Mesenchymal stem cell (in vitro differentiated cells and primary cell): Measurements from ENCODE around the gene LDB2.

Experiments used
- DNase-seq: peaks from one replicate; pipeline ENCODE4 v3.0.0-alpha.2; 2013
- H2AFZ ChIP-seq: one replicate; pipeline ENCODE4 v1.6.1; 2013; ENCODE audit warnings: low read depth, mild to moderate bottlenecking, control low read depth, inconsistent platforms, low read length, moderate library complexity
- H2AK5ac ChIP-seq: 2 replicates; pipeline ENCODE4 v1.6.1; 2013; ENCODE audit warnings: low read length, moderate library complexity, mild to moderate bottlenecking, inconsistent platforms; ENCODE audit not compliant: severe bottlenecking
- H2BK120ac ChIP-seq: one replicate; pipeline ENCODE4 v1.6.1; 2013; ENCODE audit warnings: low read depth, mild to moderate bottlenecking, inconsistent platforms, low read length, moderate library complexity
- H2BK12ac ChIP-seq, 2 experiments: one replicate each; pipeline ENCODE4 v1.6.1; 2013; ENCODE audit warnings: inconsistent platforms in 2 of 2, low read length in 2 of 2, mild to moderate bottlenecking in 2 of 2, moderate library complexity in 2 of 2, control low read depth in 1 of 2
- H2BK15ac ChIP-seq: one replicate; pipeline ENCODE4 v1.6.1; 2013; ENCODE audit warnings: mild to moderate bottlenecking, low read depth, inconsistent platforms; ENCODE audit not compliant: poor library complexity, severe bottlenecking
- H2BK5ac ChIP-seq: 2 replicates; pipeline ENCODE4 v1.6.1; 2013; ENCODE audit warnings: low read depth, mild to moderate bottlenecking, low read length, control low read depth, inconsistent platforms; ENCODE audit not compliant: poor library complexity, severe bottlenecking
- H3K14ac ChIP-seq, 2 experiments: one replicate each; pipeline ENCODE4 v1.6.1; 2013; ENCODE audit warnings: inconsistent platforms in 2 of 2, low read length in 2 of 2, control low read depth in 1 of 2, mild to moderate bottlenecking in 1 of 2, moderate library complexity in 1 of 2
- H3K18ac ChIP-seq, 2 experiments: one replicate each; pipeline ENCODE4 v1.6.1; 2013; ENCODE audit warnings: inconsistent platforms in 2 of 2, low read length in 2 of 2, control low read depth in 1 of 2, low read depth in 1 of 2, mild to moderate bottlenecking in 1 of 2
- H3K23ac ChIP-seq, 2 experiments: one replicate each; pipeline ENCODE4 v1.6.1; 2013; ENCODE audit warnings: inconsistent platforms in 2 of 2, low read length in 2 of 2, mild to moderate bottlenecking in 2 of 2, moderate library complexity in 2 of 2, control low read depth in 1 of 2
- H3K27ac ChIP-seq: 2 replicates; pipeline ENCODE4 v1.5.1; 2013; ENCODE audit warnings: mild to moderate bottlenecking, moderate library complexity, low read length, control low read depth, inconsistent platforms; ENCODE audit not compliant: poor library complexity, severe bottlenecking
- H3K27me3 ChIP-seq, 2 experiments: 2 replicates each; pipeline versions ENCODE4 v1.6.1 to v1.7.0; 2013; ENCODE audit warnings: low read length in 2 of 2, mild to moderate bottlenecking in 2 of 2, moderate library complexity in 2 of 2, control low read depth in 1 of 2, inconsistent platforms in 1 of 2; ENCODE audit not compliant: control insufficient read depth in 1 of 2, insufficient read depth in 1 of 2
- H3K36me3 ChIP-seq, 2 experiments: 2 replicates each; pipeline versions ENCODE4 v1.6.1 to v1.7.0; 2013; ENCODE audit warnings: low read length in 2 of 2, control low read depth in 1 of 2, inconsistent platforms in 1 of 2, low read depth in 1 of 2, mild to moderate bottlenecking in 1 of 2; ENCODE audit not compliant: insufficient read depth in 2 of 2, control insufficient read depth in 1 of 2
- H3K4ac ChIP-seq, 2 experiments: one replicate each; pipeline ENCODE4 v1.6.1; 2013; ENCODE audit warnings: inconsistent platforms in 2 of 2, low read length in 2 of 2, mild to moderate bottlenecking in 2 of 2, moderate library complexity in 2 of 2, control low read depth in 1 of 2, low read depth in 1 of 2
- H3K4me1 ChIP-seq: 2 replicates; pipeline ENCODE4 v1.6.1; 2013; ENCODE audit warnings: low read depth, low read length, control low read depth; ENCODE audit not compliant: control insufficient read depth, insufficient read depth
- H3K4me2 ChIP-seq: 2 replicates; pipeline ENCODE4 v1.6.1; 2013; ENCODE audit warnings: low read length, mild to moderate bottlenecking, inconsistent platforms; ENCODE audit not compliant: poor library complexity, severe bottlenecking
- H3K4me3 ChIP-seq, 2 experiments: 2 replicates each; pipeline versions ENCODE4 v1.5.1 to v1.7.0; 2013; ENCODE audit warnings: low read length in 2 of 2, mild to moderate bottlenecking in 2 of 2, control low read depth in 1 of 2, low read depth in 1 of 2; ENCODE audit not compliant: insufficient read depth in 1 of 2
- H3K79me1 ChIP-seq: replicated peaks from 2 replicates; pipeline ENCODE4 v1.6.1; 2013; ENCODE audit warnings: mild to moderate bottlenecking, control low read depth, low read length, inconsistent platforms; ENCODE audit not compliant: poor library complexity, severe bottlenecking
- H3K9ac ChIP-seq: 2 replicates; pipeline ENCODE4 v1.7.0; 2013; ENCODE audit warnings: mild to moderate bottlenecking, low read length, moderate library complexity
- H3K9me3 ChIP-seq: 2 replicates; pipeline ENCODE4 v1.7.0; 2013; ENCODE audit warnings: mild to moderate bottlenecking, low read length; ENCODE audit not compliant: control insufficient read depth
- H4K8ac ChIP-seq: one replicate; pipeline ENCODE4 v1.6.1; 2013; ENCODE audit warnings: inconsistent platforms, mild to moderate bottlenecking, low read length, moderate library complexity
- H4K91ac ChIP-seq: one replicate; pipeline ENCODE4 v1.6.1; 2013; ENCODE audit warnings: mild to moderate bottlenecking, low read length, inconsistent platforms
- WGBS: methylation state at CpG from one replicate; pipeline ENCODE4 v1.1.7; 2013; ENCODE audit warnings: mixed read lengths; 5-methylcytosine and 5-hydroxymethylcytosine counted together

LDB2 gene

GRCh38 chr4:16489226-16489625 is 409.2 kb downstream of the LDB2 start:
- DNase-seq: no peak
- no peaks in the 10 kb centered on the region for H3K27me3 ChIP-seq
- no peak overlapping the region for H3K4me2 ChIP-seq
- no peak overlapping the region for H3K9ac ChIP-seq
- H3K36me3 ChIP-seq: no peaks in the 10 kb centered on the region
- no peak overlapping the region for H3K18ac ChIP-seq
- H2BK5ac ChIP-seq: no peak overlapping the region
- H3K23ac ChIP-seq: no peak overlapping the region
- H3K14ac ChIP-seq: no peak overlapping the region
- H2BK120ac ChIP-seq: no peak overlapping the region
- H3K4me3 ChIP-seq: no peak overlapping the region
- no peak overlapping the region for H3K27ac ChIP-seq
- no peak overlapping the region for H3K4ac ChIP-seq
- no peak overlapping the region for H2BK15ac ChIP-seq
- H2AFZ ChIP-seq: no peak overlapping the region
- H4K91ac ChIP-seq: no peak overlapping the region
- no peaks in the 10 kb centered on the region for H3K4me1 ChIP-seq
- 80% methylated on average over 2 of the region's 3 CpGs for WGBS
- no peaks in the 10 kb centered on the region for H3K9me3 ChIP-seq
- H2BK12ac ChIP-seq: no peak overlapping the region
- H3K79me1 ChIP-seq: no peaks in the 10 kb centered on the region
- H2AK5ac ChIP-seq: no peak overlapping the region
- H4K8ac ChIP-seq: no peak overlapping the region

GRCh38 chr4:16488084-16488483 is 410.4 kb downstream of the LDB2 start:
- Histone ChIP-seq H2BK15ac (no peak overlapping the region), H4K8ac (no peak overlapping the region), H3K23ac (no peak overlapping the region), H2BK120ac (no peak overlapping the region), H2BK5ac (no peak overlapping the region), H3K18ac (no peak overlapping the region), H2AK5ac (no peak overlapping the region), H3K4ac (no peak overlapping the region), H3K36me3 (no peaks in the 10 kb centered on the region), H3K4me3 (no peak overlapping the region), H3K4me2 (no peak overlapping the region), H3K4me1 (no peaks in the 10 kb centered on the region), H3K27me3 (no peaks in the 10 kb centered on the region), H2BK12ac (no peak overlapping the region), H3K79me1 (no peaks in the 10 kb centered on the region), H3K9me3 (no peaks in the 10 kb centered on the region), H3K14ac (no peak overlapping the region), H2AFZ (no peak overlapping the region), H3K9ac (no peak overlapping the region), H3K27ac (no peak overlapping the region), H4K91ac (no peak overlapping the region)
- 100% methylated on average over 1 of the region's 1 CpG for WGBS
- DNase-seq: no peak

- H3K4me1 ChIP-seq: no peaks in the 10 kb centered on the region
- no peaks in the 10 kb centered on the region for H3K79me1 ChIP-seq
- H3K4me2 ChIP-seq: no peak overlapping the region
- H2AFZ ChIP-seq: no peak overlapping the region
- no peak overlapping the region for H2AK5ac ChIP-seq
- no peak overlapping the region for H3K4me3 ChIP-seq
- no peaks in the 10 kb centered on the region for H3K9me3 ChIP-seq
- WGBS: 61% methylated on average over 2 of the region's 4 CpGs
- no peak overlapping the region for H3K18ac ChIP-seq
- no peak overlapping the region for H2BK12ac ChIP-seq
- no peak overlapping the region for H4K8ac ChIP-seq
- H2BK15ac ChIP-seq: no peak overlapping the region
- no peak overlapping the region for H3K23ac ChIP-seq
- no peak for DNase-seq
- no peak overlapping the region for H2BK120ac ChIP-seq
- no peaks in the 10 kb centered on the region for H3K36me3 ChIP-seq
- no peak overlapping the region for H3K27ac ChIP-seq
- no peak overlapping the region for H3K4ac ChIP-seq
- no peak overlapping the region for H4K91ac ChIP-seq
- no peak overlapping the region for H3K9ac ChIP-seq
- H2BK5ac ChIP-seq: no peak overlapping the region
- no peaks in the 10 kb centered on the region for H3K27me3 ChIP-seq
- H3K14ac ChIP-seq: no peak overlapping the region
Measured at GRCh38 chr4:16484711-16485110, 413.7 kb downstream of the LDB2 start.

- H4K91ac ChIP-seq: no peak overlapping the region
- WGBS: 96% methylated on average over 2 of the region's 5 CpGs
Measured at GRCh38 chr4:16483540-16483939, 414.9 kb downstream of the LDB2 start.

More at GRCh38 chr4:16483540-16483939, 414.9 kb downstream of the LDB2 start:
- no peaks in the 10 kb centered on the region for H3K27me3 ChIP-seq
- H3K4me2 ChIP-seq: no peak overlapping the region
- H2AFZ ChIP-seq: no peak overlapping the region
- H2AK5ac ChIP-seq: no peak overlapping the region
- H3K9ac ChIP-seq: no peak overlapping the region
- H2BK12ac ChIP-seq: no peak overlapping the region
- H2BK120ac ChIP-seq: no peak overlapping the region
- H3K27ac ChIP-seq: no peak overlapping the region
- no peak overlapping the region for H3K18ac ChIP-seq
- no peak overlapping the region for H2BK15ac ChIP-seq
- no peaks in the 10 kb centered on the region for H3K4me1 ChIP-seq
- no peaks in the 10 kb centered on the region for H3K79me1 ChIP-seq
- H2BK5ac ChIP-seq: no peak overlapping the region
- no peaks in the 10 kb centered on the region for H3K36me3 ChIP-seq
- H3K4ac ChIP-seq: no peak overlapping the region
- no peak overlapping the region for H3K14ac ChIP-seq
- no peak for DNase-seq
- H4K8ac ChIP-seq: no peak overlapping the region
- H3K4me3 ChIP-seq: no peak overlapping the region
- no peaks in the 10 kb centered on the region for H3K9me3 ChIP-seq
- H3K23ac ChIP-seq: no peak overlapping the region
